NCI-H524 treated with DMSO at 0.1 percent for 48 hours (cell line): ENCODE data around the gene CBLC.

Experiments
- DNase-seq: peaks from one replicate; lab custom pipeline; 2025; lab: John Stamatoyannopoulos, UW

Gene CBLC

GRCh38 chr19:44777715-44778347, at the start of gene CBLC:
Gene CBLC (plus strand): TSS chr19:44777890. CDS start chr19:44777932, 42 bp downstream.
- no peak for DNase-seq

- DNase-seq, result no peak
Observed at GRCh38 chr19:44728178-44728577, 49.5 kb upstream of the CBLC start.

GRCh38 chr19:44729516-44730033, 48.1 kb upstream of the CBLC start:
- DNase-seq, result no peak

GRCh38 chr19:44731081-44731480, 46.6 kb upstream of the CBLC start:
- no peak for DNase-seq

GRCh38 chr19:44731622-44732021, 46.1 kb upstream of the CBLC start:
- DNase-seq, result no peak

- no peak for DNase-seq
Observed at GRCh38 chr19:44732235-44733014, 45.3 kb upstream of the CBLC start.

- no peak for DNase-seq
Observed at GRCh38 chr19:44734357-44734756, 43.3 kb upstream of the CBLC start.

- no peak for DNase-seq
Observed at GRCh38 chr19:44735011-44735410, 42.7 kb upstream of the CBLC start.

GRCh38 chr19:44737238-44738071, 40.2 kb upstream of the CBLC start:
- DNase-seq, result no peak

GRCh38 chr19:44738136-44738535, 39.6 kb upstream of the CBLC start:
- no peak for DNase-seq

GRCh38 chr19:44738603-44739558, 38.8 kb upstream of the CBLC start:
- DNase-seq, result no peak

GRCh38 chr19:44740351-44740824, 37.3 kb upstream of the CBLC start:
- no peak for DNase-seq

GRCh38 chr19:44741258-44741731, 36.4 kb upstream of the CBLC start:
- DNase-seq, result no peak

- no peak for DNase-seq
Observed at GRCh38 chr19:44741841-44742329, 35.8 kb upstream of the CBLC start.

- no peak for DNase-seq
Observed at GRCh38 chr19:44742330-44743061, 35.2 kb upstream of the CBLC start.

- no peak for DNase-seq
Observed at GRCh38 chr19:44744871-44745332, 32.8 kb upstream of the CBLC start.

GRCh38 chr19:44745341-44745831, 32.3 kb upstream of the CBLC start:
- DNase-seq, result no peak

GRCh38 chr19:44745887-44746600, 31.6 kb upstream of the CBLC start:
- DNase-seq, result no peak

GRCh38 chr19:44746616-44746945, 31.1 kb upstream of the CBLC start:
- DNase-seq, result no peak
